HG03139 (cell line): ENCODE measurements around the gene GPR150.
A peak's percentile ranks its signal among the peaks of the same experiment; 100 is the strongest.

Experiments used
- ATAC-seq: cut with Tn5 transposase; IDR thresholded peaks from one replicate; pipeline ENCODE4 v1.9.1; 2021; ENCODE audit not compliant: unreplicated experiment

Gene GPR150

DNA sequence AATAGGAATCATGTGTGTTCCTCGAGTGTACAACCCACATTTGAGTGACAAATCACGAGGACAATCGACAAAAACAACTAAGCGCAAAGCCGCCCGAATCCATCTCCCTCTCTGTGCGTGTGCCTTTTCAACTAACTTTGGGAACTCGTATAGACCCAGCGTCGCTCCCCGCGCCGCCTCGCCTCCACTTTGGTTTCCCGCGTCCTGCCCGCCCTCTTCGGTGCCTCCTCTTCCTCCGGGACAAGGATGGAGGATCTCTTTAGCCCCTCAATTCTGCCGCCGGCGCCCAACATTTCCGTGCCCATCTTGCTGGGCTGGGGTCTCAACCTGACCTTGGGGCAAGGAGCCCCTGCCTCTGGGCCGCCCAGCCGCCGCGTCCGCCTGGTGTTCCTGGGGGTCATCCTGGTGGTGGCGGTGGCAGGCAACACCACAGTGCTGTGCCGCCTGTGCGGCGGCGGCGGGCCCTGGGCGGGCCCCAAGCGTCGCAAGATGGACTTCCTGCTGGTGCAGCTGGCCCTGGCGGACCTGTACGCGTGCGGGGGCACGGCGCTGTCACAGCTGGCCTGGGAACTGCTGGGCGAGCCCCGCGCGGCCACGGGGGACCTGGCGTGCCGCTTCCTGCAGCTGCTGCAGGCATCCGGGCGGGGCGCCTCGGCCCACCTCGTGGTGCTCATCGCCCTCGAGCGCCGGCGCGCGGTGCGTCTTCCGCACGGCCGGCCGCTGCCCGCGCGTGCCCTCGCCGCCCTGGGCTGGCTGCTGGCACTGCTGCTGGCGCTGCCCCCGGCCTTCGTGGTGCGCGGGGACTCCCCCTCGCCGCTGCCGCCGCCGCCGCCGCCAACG, at the start of gene GPR150:
Gene GPR150, plus strand, starts transcription at position 58 of the 840 bp plus-strand sequence. Its CDS starts 189 bp downstream, at position 247.
- ATAC-seq: peak; percentile 60

GRCh38 chr5:95572016-95572415, 47.9 kb upstream of the GPR150 start:
- ATAC-seq: no peak

DNA sequence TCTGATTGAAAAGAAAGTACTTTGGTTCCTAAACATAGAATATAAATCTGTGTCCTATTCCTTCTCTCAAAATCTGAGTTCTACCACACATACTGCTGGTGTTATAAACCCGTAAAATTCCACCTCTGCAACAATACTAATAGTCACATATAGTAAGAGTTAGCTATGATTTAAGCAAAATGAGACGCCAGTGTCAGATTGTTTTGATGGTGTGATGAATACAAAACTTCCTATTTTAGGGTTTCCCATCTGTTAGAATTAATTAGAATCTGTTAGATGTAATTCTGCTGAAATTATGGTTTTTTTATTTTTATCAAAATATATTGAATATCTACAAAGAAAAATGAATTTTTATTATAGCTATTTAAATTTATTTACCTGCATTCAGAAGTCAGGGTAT, 38.3 kb upstream of the GPR150 start:
- ATAC-seq: no peak

GRCh38 chr5:95583992-95584391, 35.9 kb upstream of the GPR150 start:
- no peak for ATAC-seq

GRCh38 chr5:95590880-95591279, 29.0 kb upstream of the GPR150 start:
- ATAC-seq: no peak

- no peak for ATAC-seq
Observed at GRCh38 chr5:95591490-95591901, 28.4 kb upstream of the GPR150 start.

GRCh38 chr5:95595289-95595931, 24.5 kb upstream of the GPR150 start:
- no peak for ATAC-seq

DNA sequence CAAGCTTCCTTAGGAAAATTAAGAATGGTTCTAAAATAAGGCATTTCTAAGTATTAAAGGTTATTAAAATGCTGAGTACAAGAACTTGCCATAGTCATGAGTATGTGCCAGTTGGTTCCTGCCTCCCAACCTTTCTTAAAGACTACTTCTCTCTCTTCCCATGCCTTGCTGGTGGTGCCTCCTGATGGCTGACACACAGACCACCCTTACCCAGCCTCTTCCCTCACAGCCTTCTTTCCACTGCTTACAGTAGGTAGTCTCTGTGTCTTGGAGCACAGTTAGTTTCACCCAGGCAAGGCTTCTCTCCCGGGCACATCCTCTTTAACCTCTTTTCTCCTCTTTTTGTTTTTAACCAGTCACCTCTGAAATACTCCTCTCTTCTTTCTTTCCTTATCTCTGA, 20.6 kb upstream of the GPR150 start:
- ATAC-seq: no peak

DNA sequence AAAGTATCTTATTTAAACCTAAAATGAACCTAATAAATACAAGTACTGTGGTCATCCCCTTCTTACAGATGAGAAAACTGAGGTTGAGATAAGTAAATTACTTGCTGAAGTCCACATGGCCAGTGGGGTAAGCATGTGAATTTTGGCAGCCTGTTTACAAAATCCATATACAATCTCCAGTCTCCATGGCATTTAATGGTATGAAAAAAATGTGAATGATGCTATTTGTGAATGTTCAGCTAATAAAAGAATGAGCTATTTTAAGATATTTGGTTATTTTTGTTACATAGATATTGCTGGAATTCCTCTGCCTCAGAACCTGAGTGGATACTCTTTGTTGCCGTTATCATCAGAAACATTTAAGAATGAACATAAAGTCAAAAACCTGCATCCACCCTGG, 19.3 kb upstream of the GPR150 start:
- ATAC-seq: no peak

- no peak for ATAC-seq
Observed at GRCh38 chr5:95605786-95606185, 14.1 kb upstream of the GPR150 start.

DNA sequence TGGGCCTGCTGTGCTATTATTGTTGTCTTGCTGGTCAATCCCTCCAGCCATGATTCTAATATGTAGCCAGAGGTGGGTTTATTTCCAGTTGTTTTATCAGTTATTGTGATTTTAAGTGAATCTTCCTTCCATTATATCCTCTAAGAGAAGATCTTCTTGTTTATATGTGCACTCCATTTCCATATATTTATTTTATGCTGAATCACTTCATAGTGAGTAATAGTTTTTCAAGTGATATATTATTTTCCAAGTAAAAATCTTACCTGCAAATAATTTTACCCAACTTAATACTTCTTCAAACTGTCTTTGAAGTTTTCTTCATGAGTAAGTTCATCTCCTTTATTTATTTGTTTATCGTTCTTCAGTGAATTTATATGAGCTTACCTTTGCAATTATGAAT, 13.5 kb upstream of the GPR150 start:
- no peak for ATAC-seq

- no peak for ATAC-seq
Observed at GRCh38 chr5:95609711-95610110, 10.2 kb upstream of the GPR150 start.

- ATAC-seq: no peak
Observed at GRCh38 chr5:95610546-95610945, 9.3 kb upstream of the GPR150 start.

DNA sequence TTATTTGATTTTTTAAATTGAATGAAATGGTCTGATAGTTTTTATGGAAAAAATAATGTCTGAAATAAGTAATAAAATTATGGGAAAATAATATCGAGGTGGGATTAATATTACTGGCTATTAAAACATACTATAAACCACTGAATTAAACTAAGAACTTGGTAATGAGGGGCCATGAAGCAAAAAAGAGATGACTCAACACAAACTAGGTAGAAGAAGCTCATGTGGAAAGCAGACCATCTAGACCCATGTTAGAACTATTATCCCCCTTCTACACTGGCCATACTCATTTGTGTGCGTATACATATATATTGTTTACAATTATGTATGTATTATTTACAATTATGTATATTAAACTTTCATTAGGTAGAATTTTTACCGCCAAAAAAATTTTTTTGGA, 8.5 kb upstream of the GPR150 start:
- no peak for ATAC-seq

DNA sequence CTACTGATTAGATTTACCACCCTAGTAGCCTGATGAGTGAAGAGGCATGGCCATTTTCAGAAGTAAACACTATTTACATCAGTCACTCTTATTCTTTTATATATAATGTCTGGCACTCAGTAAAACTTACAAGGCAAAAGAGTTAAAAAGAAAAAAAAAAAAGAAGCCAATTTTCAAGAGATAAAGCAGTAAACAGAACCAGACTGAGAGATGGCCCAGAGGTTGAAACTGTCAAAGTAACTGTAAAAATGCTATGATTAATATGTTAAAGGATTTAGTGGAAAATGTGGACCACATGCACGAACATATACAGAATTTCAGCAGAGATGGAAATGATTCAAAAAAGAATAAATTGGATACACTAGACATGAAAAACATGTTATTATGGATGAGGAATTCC, 6.4 kb upstream of the GPR150 start:
- no peak for ATAC-seq

DNA sequence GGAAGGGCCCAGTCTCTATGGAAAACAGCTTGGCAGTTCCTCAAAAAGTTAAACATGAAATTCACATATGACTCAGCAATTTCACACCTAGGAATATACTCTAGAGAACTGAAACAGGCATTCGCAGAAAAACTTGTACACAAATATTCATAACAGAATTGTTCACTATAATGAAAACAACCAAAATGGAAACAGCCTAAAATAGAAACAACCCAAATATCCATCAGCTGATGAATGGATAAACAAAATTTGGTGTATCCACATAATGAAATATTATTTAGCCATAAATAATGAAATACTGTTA, 4.8 kb upstream of the GPR150 start:
- no peak for ATAC-seq

- no peak for ATAC-seq
Observed at GRCh38 chr5:95617057-95617456, 2.8 kb upstream of the GPR150 start.

DNA sequence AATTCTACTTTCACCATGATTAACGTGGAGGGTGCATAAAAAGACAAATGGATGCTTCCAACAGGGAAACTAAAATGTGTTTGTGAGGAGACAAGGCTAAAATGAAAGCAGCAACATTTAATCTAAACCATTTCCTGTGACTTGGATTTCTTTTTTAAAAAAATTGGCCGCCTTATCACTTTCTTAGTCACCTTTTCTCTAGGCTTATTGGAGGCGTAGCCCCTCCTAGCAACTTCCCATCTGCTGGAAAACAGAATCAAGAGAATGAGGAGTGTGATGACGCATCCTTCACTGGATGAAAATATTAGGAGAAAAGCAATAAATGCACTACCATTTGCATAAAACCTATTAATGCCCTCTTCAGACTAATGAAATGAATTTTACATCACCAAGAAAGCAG, 791 bp upstream of the GPR150 start:
- no peak for ATAC-seq

GRCh38 chr5:95619514-95620029, 315 bp upstream of the GPR150 start:
- ATAC-seq: no peak

GRCh38 chr5:95620870-95621838, 1.3 kb downstream of the GPR150 start:
- peak; percentile 41 for ATAC-seq
